Activated CD8-positive, alpha-beta T cell treated with anti-CD3 and anti-CD28 coated beads, Interleukin-2, amount 10 ng/mL, durations not matched to agents 7 days and 5 days (primary cell): ENCODE results near the gene SLC18A3. TPM values are rescaled to one million over a fixed set of nuclear protein-coding genes. Genes with fewer than 3 reads are reported as not detected.

Experiments used
- ATAC-seq: fragments of 150-1000 bp; cut with Tn5 transposase; one replicate; pipeline ENCODE4 v1.10.0; 2021; ENCODE audit warnings: moderate library complexity
- CTCF ChIA-PET: fragments of 350-600 bp; sonication (Branson Sonifier 250); formaldehyde crosslinking; loops from one replicate; lab custom pipeline; 2021; ENCODE audit warnings: antibody characterized with exemption; lab: Charles Lee
- POLR2A ChIA-PET: fragments of 350-600 bp; sonication (Branson Sonifier 250); formaldehyde crosslinking; loops from one replicate; lab custom pipeline; 2021; ENCODE audit warnings: antibody characterized with exemption; lab: Charles Lee
- DNase-seq: peaks from one replicate; pipeline ENCODE4 v3.0.0-alpha.2; 2020
- H3K27ac Mint-ChIP-seq: one replicate; pipeline ENCODE4 v1.8.0; 2021; ENCODE audit warnings: mild to moderate bottlenecking, mixed read lengths
- H3K27me3 Mint-ChIP-seq: one replicate; pipeline ENCODE4 v1.8.0; 2021; ENCODE audit warnings: low read depth, mixed read lengths
- H3K36me3 Mint-ChIP-seq: one replicate; pipeline ENCODE4 v1.8.0; 2021; ENCODE audit warnings: low read depth, mixed read lengths
- H3K4me1 Mint-ChIP-seq: one replicate; pipeline ENCODE4 v1.8.0; 2021; ENCODE audit warnings: low read depth, mixed read lengths
- H3K4me3 Mint-ChIP-seq: one replicate; pipeline ENCODE4 v1.8.0; 2021; ENCODE audit warnings: mild to moderate bottlenecking, mixed read lengths
- H3K9me3 Mint-ChIP-seq: one replicate; pipeline ENCODE4 v1.8.0; 2022; ENCODE audit warnings: mixed read lengths; ENCODE audit not compliant: insufficient read depth
- total RNA-seq, 2 experiments: library from RNA; stranded (reverse); gene quantifications; one replicate each; pipeline ENCODE4 v1.2.3, GENCODE V29; 2021

The SLC18A3 gene
- not detected for total RNA-seq

DNA sequence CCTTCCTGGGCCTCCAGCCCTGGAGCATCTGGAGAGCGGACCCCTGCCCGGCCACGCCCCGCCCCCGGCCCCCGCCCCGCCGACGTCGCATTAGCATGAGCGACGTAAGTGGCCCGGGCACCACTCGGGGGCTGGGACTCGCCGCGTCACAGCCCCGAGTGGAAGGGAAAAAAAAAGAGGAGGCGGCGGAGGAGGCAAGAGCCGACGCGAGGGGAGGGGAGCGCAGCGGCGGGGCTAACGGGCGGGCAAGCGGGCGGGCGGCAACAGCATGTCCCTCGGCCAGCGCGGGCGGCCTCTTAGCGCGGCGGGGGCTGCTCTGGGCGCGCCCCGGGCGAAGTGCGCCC is at the start of gene SLC18A3:
SLC18A3 (plus strand) TSS at position 197 of the 344 bp plus-strand sequence. CDS start 431 bp downstream, outside the sequence.
- DNase-seq (no peak), ATAC-seq (no peak)
- H3K9me3 Mint-ChIP-seq: peaks cover 6% of the 10 kb centered on the region
- H3K27ac Mint-ChIP-seq: peak within 1 kb of the TSS; percentile 25
- H3K27me3 Mint-ChIP-seq: peaks cover 64% of the 10 kb centered on the region
- ChIA-PET POLR2A (no interaction called here), CTCF (no interaction called here)
- peaks cover 14% of the 10 kb centered on the region for H3K36me3 Mint-ChIP-seq
- H3K4me1 Mint-ChIP-seq: peaks cover 11% of the 10 kb centered on the region
- no peak within 1 kb of the TSS for H3K4me3 Mint-ChIP-seq

DNA sequence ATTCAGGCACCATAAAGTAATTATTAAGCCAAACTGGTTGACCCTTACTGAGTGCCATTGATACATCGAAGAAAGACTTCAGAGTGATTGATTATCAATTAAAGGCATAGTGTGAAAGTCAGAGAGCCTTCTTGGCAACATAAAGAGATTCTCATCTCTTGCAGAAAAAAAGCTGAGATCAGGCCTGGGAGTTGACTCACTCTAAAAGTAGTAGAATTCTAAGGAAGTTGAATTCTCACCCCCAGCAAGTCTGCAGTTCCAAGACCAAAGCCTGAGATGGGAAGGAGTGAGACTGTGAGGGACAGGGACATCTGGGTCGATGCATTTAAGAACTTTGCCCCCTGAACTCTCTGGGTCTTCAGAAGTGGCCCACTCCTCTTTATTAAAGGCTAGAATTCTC is 49.6 kb upstream of the SLC18A3 start:
- ATAC-seq (no peak), DNase-seq (no peak)
- Mint-ChIP-seq H3K27me3 (peaks cover 10% of the 10 kb centered on the region), H3K36me3 (no peaks in the 10 kb centered on the region), H3K27ac (no peak overlapping the region), H3K4me1 (peaks cover 10% of the 10 kb centered on the region), H3K9me3 (no peaks in the 10 kb centered on the region), H3K4me3 (no peak overlapping the region)
- POLR2A ChIA-PET: no interaction called here
- CTCF ChIA-PET: no interaction called here

DNA sequence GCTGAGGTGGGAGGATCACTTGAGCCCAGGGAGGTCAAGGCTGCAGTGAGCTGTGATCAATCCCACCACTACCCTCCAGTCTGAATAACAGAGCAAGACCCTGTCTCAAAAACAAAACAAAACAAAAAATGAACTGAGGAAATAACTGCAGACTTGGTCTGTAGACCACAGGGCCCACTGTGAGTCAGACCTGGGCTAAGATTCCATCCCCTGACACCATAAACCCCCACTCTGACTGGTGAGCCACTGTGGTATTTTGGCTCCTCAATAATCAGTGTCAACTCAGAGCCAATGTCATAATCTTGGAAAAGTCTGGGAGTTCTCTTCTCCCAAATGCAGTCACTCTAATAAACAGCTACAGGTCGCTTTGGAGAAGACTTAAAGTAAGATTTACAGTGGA is 47.2 kb upstream of the SLC18A3 start:
- ChIA-PET CTCF (interaction anchor here (2.4 kb wide), 1 partner anchor 16 kb away, joined by 7 read pairs; no protein-coding TSS in a partner anchor), POLR2A (no interaction called here)

DNA sequence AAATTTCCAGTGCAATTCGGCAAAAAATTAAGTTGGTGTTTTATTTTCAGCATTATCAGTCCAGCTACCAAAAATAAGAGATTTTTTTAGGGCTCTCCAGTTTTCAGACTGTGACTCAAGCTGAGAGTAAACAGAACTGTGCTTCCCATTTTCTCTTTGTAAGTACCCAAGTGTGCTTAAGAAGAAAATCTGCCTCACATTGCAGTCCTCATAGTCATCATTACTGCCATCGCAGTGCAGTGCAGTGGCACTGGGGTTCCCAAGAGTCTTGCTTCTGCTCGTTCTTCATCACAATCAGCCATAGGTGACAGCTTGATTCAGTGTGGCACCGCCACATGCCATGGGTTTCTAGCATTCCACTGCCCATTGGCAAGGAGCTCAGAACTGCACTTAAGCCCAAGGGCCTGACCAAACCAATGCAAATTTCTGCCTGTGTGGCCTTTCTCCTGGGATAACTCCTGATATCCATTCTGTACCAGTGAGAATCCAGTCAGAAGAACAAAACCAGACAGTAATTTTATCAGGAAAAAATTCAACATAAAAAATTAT is 45.6 kb upstream of the SLC18A3 start:
- Mint-ChIP-seq H3K36me3 (no peaks in the 10 kb centered on the region), H3K27ac (no peak overlapping the region), H3K9me3 (no peaks in the 10 kb centered on the region), H3K27me3 (peaks cover 12% of the 10 kb centered on the region), H3K4me3 (no peak overlapping the region), H3K4me1 (peaks cover 26% of the 10 kb centered on the region)
- no peak for ATAC-seq
- no peak for DNase-seq
- ChIA-PET CTCF (interaction anchor here (1.2 to 1.7 kb wide), 2 partner anchors 26 to 29 kb away, joined by 4 to 5 read pairs; partner anchors contain the start of gene ERCC6), POLR2A (interaction anchor here (0.7 kb wide), 1 partner anchor 25 kb away, joined by 3 read pairs; the partner anchor contains the start of gene ERCC6)

More for the DNA sequence above, 47.2 kb upstream of the SLC18A3 start:
- Mint-ChIP-seq H3K4me3 (no peak overlapping the region), H3K4me1 (peaks cover 10% of the 10 kb centered on the region), H3K27me3 (peaks cover 12% of the 10 kb centered on the region), H3K27ac (no peak overlapping the region), H3K36me3 (no peaks in the 10 kb centered on the region), H3K9me3 (no peaks in the 10 kb centered on the region)
- ATAC-seq (no peak), DNase-seq (no peak)

DNA sequence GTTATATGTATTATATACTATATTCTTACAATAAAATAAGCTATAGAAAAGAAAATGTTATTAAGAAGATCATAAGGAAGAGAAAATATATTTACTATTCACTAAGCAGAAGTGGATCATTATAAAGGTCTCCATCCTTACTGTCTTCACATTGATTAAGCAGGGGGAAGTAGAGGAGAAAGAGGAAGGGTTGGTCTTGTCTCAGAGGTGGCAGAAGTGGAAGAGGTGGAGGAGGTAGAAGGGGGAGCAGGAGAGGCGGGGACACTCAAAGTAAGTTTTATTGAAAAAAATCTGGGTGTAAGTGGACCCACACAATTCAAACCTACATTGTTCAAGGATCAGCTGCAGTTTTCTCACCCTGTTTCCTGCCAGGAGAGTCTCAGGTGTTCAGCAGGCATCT is 42.3 kb upstream of the SLC18A3 start:
- ATAC-seq (peak; percentile 39), DNase-seq (no peak)
- peak overlapping the region; percentile 72 for H3K27ac Mint-ChIP-seq
- no peaks in the 10 kb centered on the region for H3K9me3 Mint-ChIP-seq
- H3K4me3 Mint-ChIP-seq: no peak overlapping the region
- ChIA-PET CTCF (interaction anchor here (1.2 to 3.2 kb wide), 4 partner anchors 26 to 49 kb away, joined by 4 to 11 read pairs (median 5); partner anchors contain the start of gene ERCC6), POLR2A (interaction anchor here (0.7 to 2.5 kb wide), 2 partner anchors 9 to 29 kb away, joined by 3 to 22 read pairs; partner anchors contain the start of gene ERCC6)
- H3K36me3 Mint-ChIP-seq: peaks cover 2% of the 10 kb centered on the region
- H3K27me3 Mint-ChIP-seq: peaks cover 11% of the 10 kb centered on the region
- H3K4me1 Mint-ChIP-seq: peaks cover 39% of the 10 kb centered on the region

DNA sequence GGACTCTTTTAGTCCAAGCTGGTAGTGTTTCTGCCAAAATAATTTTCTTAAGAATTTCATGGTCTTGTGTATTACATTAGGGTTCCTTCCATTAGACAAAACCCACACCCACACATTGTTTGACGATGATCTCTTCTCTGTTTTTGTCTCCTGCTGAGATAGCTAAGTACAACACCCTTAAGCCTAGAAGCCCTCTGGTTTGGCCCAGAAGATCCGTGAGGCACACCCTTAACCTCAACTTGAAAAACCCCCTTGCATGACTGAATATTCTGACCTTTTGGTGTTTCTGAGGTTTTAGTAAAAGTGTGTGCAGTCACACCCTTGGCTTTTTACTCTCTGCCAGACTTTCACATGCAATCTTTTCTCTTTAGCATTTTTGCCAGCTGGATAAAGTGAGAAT is 41.9 kb upstream of the SLC18A3 start:
- H3K4me3 Mint-ChIP-seq: peak overlapping the region; percentile 7
- DNase-seq: peak; percentile 26
- H3K4me1 Mint-ChIP-seq: peaks cover 38% of the 10 kb centered on the region
- ChIA-PET CTCF (interaction anchor here (1.2 to 3.2 kb wide), 4 partner anchors 25 to 49 kb away, joined by 4 to 11 read pairs (median 5); partner anchors contain the start of gene ERCC6), POLR2A (interaction anchor here (0.7 to 2.5 kb wide), 3 partner anchors 9 to 29 kb away, joined by 3 to 22 read pairs (median 3); partner anchors contain the start of gene ERCC6)
- peak overlapping the region; percentile 72 for H3K27ac Mint-ChIP-seq
- peaks cover 2% of the 10 kb centered on the region for H3K36me3 Mint-ChIP-seq
- no peaks in the 10 kb centered on the region for H3K9me3 Mint-ChIP-seq
- H3K27me3 Mint-ChIP-seq: peaks cover 11% of the 10 kb centered on the region
- ATAC-seq: peak; percentile 33

DNA sequence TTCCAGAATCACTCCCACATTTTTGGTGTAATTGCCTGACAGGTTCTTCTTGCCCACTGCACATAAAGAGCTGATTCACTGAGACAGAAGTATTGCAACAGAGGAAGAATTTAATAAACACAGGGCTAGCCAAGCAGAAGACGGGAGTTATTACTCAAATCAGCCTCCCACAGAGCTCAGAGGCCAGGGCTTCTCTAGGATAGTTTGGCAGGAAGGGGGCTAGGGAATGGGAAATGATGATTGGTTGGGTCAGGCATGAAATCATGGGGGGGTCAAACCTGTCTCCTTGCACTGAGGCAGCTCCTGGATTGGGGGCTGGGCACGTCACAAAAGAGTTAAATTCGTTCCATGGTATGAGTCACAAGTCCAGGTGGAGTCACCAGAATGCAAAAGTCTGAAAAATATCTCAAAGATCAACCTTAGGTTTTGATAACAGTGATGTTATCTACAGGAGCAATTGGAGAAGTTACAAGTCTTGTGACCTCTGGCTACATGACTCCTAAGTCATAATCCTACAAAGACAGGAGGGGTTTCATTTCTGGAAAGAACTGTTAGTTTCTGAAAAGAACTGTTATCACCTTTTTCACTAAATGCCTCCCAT is 41.0 kb upstream of the SLC18A3 start:
- POLR2A ChIA-PET: interaction anchor here (1.2 to 2.5 kb wide), 2 partner anchors 11 to 30 kb away, joined by 3 to 22 read pairs; partner anchors contain the start of gene ERCC6
- peaks cover 38% of the 10 kb centered on the region for H3K4me1 Mint-ChIP-seq
- peaks cover 5% of the 10 kb centered on the region for H3K27me3 Mint-ChIP-seq
- H3K4me3 Mint-ChIP-seq: no peak overlapping the region
- no peaks in the 10 kb centered on the region for H3K9me3 Mint-ChIP-seq
- CTCF ChIA-PET: interaction anchor here (1.4 to 3.2 kb wide), 2 partner anchors 24 to 30 kb away, joined by 6 to 11 read pairs; partner anchors contain the start of gene ERCC6
- DNase-seq: no peak
- H3K36me3 Mint-ChIP-seq: peaks cover 2% of the 10 kb centered on the region
- ATAC-seq: no peak
- no peak overlapping the region for H3K27ac Mint-ChIP-seq

DNA sequence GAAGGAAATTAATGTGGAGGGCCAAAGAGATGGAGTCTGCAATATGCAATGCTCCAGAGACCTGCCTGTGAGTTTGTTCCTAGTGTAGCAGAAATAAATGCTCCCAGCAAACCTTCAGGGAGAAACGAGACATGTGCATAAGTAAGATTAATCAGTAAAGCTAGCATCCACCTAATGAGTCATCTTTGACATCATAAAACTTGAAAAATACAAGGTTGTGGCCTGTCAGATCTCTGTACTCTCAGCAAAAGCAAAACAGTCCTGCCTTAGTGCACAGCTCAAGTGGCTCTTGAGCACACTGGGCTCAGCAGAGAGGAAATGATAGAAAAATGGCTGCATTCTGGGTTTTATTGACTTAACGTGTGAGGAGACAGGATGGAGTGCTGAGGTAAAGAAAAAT is 38.7 kb upstream of the SLC18A3 start:
- H3K4me1 Mint-ChIP-seq: peaks cover 38% of the 10 kb centered on the region
- ChIA-PET POLR2A (interaction anchor here (1.5 kb wide), 1 partner anchor 32 kb away, joined by 6 read pairs; the partner anchor contains the start of gene ERCC6), CTCF (interaction anchor here (2.7 kb wide), 1 partner anchor 22 kb away, joined by 9 read pairs; no protein-coding TSS in a partner anchor)
- ATAC-seq (no peak), DNase-seq (no peak)
- no peak overlapping the region for H3K4me3 Mint-ChIP-seq
- no peak overlapping the region for H3K27ac Mint-ChIP-seq
- H3K9me3 Mint-ChIP-seq: no peaks in the 10 kb centered on the region
- H3K27me3 Mint-ChIP-seq: peaks cover 4% of the 10 kb centered on the region
- peaks cover 2% of the 10 kb centered on the region for H3K36me3 Mint-ChIP-seq

DNA sequence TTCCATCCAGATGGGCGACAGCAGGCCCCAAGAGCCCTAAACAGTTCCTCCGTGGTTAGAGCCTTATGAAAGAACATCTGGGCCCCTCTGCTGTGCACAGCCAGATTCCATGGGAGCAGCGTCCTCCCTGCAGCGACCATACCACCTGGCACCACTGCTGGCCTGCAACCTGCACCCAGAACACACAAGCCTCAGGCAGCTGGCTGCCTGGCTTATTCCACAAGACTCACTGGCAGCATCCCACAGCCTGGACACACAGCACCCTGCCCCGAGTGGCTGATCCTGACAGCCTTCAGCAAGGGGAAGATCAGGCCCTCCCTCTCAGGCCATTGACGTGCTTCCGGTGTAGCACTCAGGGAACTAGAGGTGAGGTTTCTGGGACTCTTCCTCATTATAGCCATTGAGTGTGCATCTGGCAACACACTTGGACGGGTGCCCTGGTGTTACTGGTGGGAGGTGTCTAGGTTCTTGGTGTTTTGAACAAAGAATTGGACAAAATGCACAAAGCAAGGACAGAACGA is 37.5 kb upstream of the SLC18A3 start:
- Mint-ChIP-seq H3K4me1 (peaks cover 38% of the 10 kb centered on the region), H3K9me3 (no peaks in the 10 kb centered on the region), H3K4me3 (no peak overlapping the region), H3K27me3 (peaks cover 4% of the 10 kb centered on the region), H3K36me3 (peaks cover 2% of the 10 kb centered on the region), H3K27ac (no peak overlapping the region)
- ATAC-seq: no peak
- ChIA-PET CTCF (interaction anchor here (2.7 kb wide), 1 partner anchor 20 kb away, joined by 9 read pairs; no protein-coding TSS in a partner anchor), POLR2A (no interaction called here)
- no peak for DNase-seq

DNA sequence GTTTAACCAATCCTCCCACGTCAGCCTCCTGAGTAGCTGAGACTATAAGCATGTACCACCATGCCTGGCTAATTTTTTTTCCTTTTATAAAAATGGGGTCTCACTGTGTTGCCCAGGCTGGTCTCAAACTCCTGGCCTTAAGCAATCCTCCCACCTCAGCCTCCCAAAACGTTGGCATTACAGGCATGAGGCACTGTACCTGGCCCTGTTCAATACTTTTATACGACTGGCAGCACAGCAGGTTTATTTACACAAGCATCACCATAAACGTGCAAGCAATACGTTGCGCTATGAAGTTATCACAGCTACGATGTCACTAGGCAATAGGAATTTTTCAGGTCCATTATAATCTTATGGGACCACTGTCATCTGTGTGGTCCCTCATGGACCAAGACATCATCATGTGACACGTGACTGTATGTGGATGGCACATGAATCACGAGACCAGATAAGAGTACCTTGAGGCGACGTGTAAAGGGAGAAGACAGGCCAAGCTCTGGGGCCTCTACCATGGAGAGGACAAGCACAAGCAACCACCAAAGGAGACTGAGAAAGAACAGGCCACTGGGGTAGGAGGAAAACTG is 34.5 kb upstream of the SLC18A3 start:
- POLR2A ChIA-PET: no interaction called here
- CTCF ChIA-PET: interaction anchor here (3.6 kb wide), 1 partner anchor 18 kb away, joined by 11 read pairs; no protein-coding TSS in a partner anchor
- H3K27ac Mint-ChIP-seq: no peak overlapping the region

DNA sequence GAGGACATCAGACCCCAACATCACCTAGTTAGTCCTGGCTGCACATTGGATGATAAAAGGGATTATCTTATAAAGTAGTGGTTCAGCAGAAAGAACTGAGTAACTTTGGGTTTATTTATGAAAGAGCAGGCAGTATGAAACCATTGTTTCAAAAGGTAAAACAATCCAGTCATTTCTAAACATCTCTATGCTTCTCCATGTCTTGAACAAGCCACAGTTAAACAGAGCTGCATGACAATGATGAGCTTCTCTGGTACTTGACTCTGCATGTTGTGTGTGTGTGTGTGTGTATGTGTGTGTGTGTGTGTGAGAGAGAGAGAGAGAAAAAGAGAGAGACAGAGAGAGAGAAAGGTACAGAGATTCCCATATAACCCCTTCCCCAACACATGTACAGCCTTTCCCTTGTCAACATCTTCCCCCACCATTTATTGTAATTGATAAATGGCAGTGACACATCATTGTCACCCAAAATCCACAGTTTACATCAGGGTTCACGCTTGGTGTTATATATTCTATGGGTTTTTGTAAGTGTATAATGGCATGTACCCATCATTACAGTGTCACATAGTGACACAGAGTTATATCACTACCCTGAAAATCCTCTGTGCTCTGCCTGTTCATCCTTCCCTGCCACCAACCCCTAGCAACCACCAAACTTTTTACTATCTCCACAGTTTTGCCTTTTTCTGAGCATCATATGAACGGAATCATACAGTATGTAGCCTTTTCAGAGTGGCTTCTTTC is 32.8 kb upstream of the SLC18A3 start:
- no peak overlapping the region for H3K27ac Mint-ChIP-seq
- ATAC-seq (no peak), DNase-seq (no peak)
- H3K4me3 Mint-ChIP-seq: no peak overlapping the region
- peaks cover 7% of the 10 kb centered on the region for H3K27me3 Mint-ChIP-seq
- peaks cover 9% of the 10 kb centered on the region for H3K4me1 Mint-ChIP-seq
- H3K36me3 Mint-ChIP-seq: no peaks in the 10 kb centered on the region
- POLR2A ChIA-PET: interaction anchor here (1.1 kb wide), 1 partner anchor 10 kb away, joined by 3 read pairs; no protein-coding TSS in a partner anchor
- CTCF ChIA-PET: interaction anchor here (1.0 to 2.1 kb wide), 2 partner anchors 16 to 17 kb away, joined by 3 to 8 read pairs; no protein-coding TSS in a partner anchor
- no peaks in the 10 kb centered on the region for H3K9me3 Mint-ChIP-seq

More for the DNA sequence above, 34.5 kb upstream of the SLC18A3 start:
- Mint-ChIP-seq H3K4me3 (no peak overlapping the region), H3K9me3 (no peaks in the 10 kb centered on the region), H3K4me1 (peaks cover 16% of the 10 kb centered on the region), H3K27me3 (peaks cover 9% of the 10 kb centered on the region), H3K36me3 (no peaks in the 10 kb centered on the region)
- no peak for ATAC-seq
- no peak for DNase-seq
